Activated CD4-positive, alpha-beta T cell treated with anti-CD3 and anti-CD28 coated beads for 36 hours (primary cell): ENCODE measurements around the gene ADGRD1. TPM values are rescaled to one million over a fixed set of nuclear protein-coding genes. Genes with fewer than 3 reads are reported as not detected.

Source experiments
- ATAC-seq: fragments of 200-7000 bp; cut with Tn5 transposase; one replicate; pipeline ENCODE4 v1.10.0; 2021; ENCODE audit warnings: mild to moderate bottlenecking, moderate library complexity
- CTCF ChIA-PET: fragments of 350-600 bp; sonication (Branson Sonifier 250); formaldehyde crosslinking; loops from one replicate; lab custom pipeline; 2021; ENCODE audit warnings: antibody characterized with exemption; lab: Charles Lee
- POLR2A ChIA-PET: fragments of 350-600 bp; sonication (Branson Sonifier 250); formaldehyde crosslinking; loops from one replicate; lab custom pipeline; 2021; ENCODE audit warnings: antibody characterized with exemption, inconsistent platforms; lab: Charles Lee
- DNase-seq: peaks from one replicate; pipeline ENCODE4 v3.0.0-alpha.2; 2020
- H3K27ac Mint-ChIP-seq: one replicate; pipeline ENCODE4 v1.8.0; 2021; ENCODE audit warnings: mixed read lengths
- H3K27me3 Mint-ChIP-seq: one replicate; pipeline ENCODE4 v1.8.0; 2021; ENCODE audit warnings: mixed read lengths
- H3K36me3 Mint-ChIP-seq: one replicate; pipeline ENCODE4 v1.8.0; 2021; ENCODE audit warnings: low read depth, mixed read lengths
- H3K4me1 Mint-ChIP-seq: one replicate; pipeline ENCODE4 v1.8.0; 2021; ENCODE audit warnings: mixed read lengths
- H3K4me3 Mint-ChIP-seq: one replicate; pipeline ENCODE4 v1.8.0; 2021; ENCODE audit warnings: mild to moderate bottlenecking, moderate library complexity, mixed read lengths
- H3K9me3 Mint-ChIP-seq: one replicate; pipeline ENCODE4 v1.8.0; 2021; ENCODE audit warnings: low read depth, mixed read lengths
- intact Hi-C, 2 experiments: fragments of 100-400 bp; cut with DNase I in 1 of 2; cut with micrococcal nuclease in 1 of 2; formaldehyde crosslinking; loops; one replicate each; pipeline versions ENCODE4 v1.14.2 to v1.15.1; 2022 to 2024; cut with DNase I, micrococcal nuclease
- total RNA-seq, 2 experiments: library from RNA; stranded (reverse); gene quantifications; one replicate each; pipeline ENCODE4 v1.2.3, GENCODE V29; 2021

The ADGRD1 gene
- total RNA-seq, 2 experiments from 2014 or later: 1.8 to 2.3 TPM

DNA sequence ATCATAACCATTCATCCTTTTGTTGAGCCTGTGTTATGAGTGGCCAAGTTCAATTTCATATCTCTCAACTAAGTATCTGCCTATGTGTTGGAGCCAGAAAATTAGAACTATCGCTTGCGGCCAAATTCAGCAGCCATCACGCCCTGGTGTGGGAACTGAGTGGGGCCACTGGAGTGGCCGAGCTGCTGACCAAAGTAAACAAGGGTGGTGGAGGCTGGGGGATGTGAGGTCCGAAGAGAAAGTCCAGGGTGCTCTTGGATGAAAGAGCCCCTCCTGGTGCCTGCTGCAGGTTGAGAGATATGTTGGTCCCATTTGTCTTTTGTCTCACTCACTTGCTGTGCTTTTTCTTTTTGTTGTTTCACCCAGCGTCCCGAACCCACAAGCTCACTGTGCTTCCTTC is 14.9 kb downstream of the ADGRD1 start:
- intact Hi-C loops: no loop called here
- Mint-ChIP-seq H3K36me3 (no peaks in the 10 kb centered on the region), H3K9me3 (no peaks in the 10 kb centered on the region), H3K4me1 (no peaks in the 10 kb centered on the region), H3K27ac (no peak overlapping the region), H3K27me3 (peaks cover 2% of the 10 kb centered on the region), H3K4me3 (no peak overlapping the region)
- POLR2A ChIA-PET: no interaction called here
- DNase-seq (no peak), ATAC-seq (no peak)
- CTCF ChIA-PET: no interaction called here

DNA sequence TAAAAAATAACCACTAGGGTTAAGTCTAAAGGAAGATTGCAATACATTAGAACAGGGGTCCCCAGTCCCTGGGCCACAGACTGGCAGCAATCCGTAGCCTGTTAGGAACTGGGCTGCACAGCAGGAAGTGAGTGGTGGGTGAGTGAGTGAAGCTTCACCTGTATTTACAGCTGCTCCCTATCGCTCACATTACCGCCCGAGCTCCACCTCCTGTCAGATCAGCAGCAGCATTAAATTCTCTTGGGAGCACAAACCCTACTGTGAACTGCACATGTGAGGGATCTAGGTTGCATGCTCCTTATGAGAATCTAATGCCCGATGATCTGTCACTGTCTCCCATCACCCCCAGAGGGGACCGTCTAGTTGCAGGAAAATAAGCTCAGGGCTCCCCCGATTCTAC is 15.5 kb downstream of the ADGRD1 start:
- CTCF ChIA-PET: no interaction called here
- intact Hi-C loops: no loop called here
- no peak overlapping the region for H3K4me3 Mint-ChIP-seq
- no peak for ATAC-seq
- H3K9me3 Mint-ChIP-seq: no peaks in the 10 kb centered on the region
- H3K27me3 Mint-ChIP-seq: peaks cover 2% of the 10 kb centered on the region
- H3K36me3 Mint-ChIP-seq: no peaks in the 10 kb centered on the region
- POLR2A ChIA-PET: no interaction called here
- H3K27ac Mint-ChIP-seq: no peak overlapping the region
- H3K4me1 Mint-ChIP-seq: no peaks in the 10 kb centered on the region
- no peak for DNase-seq

DNA sequence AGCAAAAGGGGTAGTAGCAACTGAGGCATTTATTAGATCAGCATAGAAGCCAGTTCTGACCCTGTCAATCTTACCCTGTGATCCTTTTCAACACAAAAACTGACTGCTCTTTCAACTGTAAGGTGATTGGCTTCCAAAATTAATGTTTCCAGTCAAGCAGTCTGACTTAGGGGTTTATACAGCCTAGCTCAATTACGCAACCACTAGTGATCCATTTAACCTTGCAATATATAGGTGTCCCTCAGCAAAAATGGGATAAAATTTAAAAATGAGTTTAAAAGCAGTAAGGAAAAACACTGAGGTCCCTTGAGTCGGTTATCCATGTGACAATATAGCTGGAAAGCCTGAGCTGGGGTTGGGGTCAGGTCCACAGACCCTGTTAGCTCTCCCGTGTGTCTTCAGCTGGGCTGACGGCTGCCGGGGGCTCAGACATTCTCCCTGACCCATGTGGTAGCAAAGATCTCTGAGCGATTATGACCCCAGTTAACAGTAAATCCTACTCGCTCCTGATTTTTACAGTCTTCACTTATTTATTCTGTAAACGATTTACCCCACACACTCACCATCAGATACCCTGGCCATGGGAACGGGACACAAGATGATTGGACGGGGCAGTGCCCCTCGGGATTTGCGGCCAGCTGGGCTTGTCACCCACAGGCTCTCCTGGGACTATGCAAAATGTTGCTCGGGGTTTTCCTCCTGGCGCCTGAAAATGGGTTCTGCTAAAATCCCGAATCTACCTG is 16.6 kb downstream of the ADGRD1 start:
- Mint-ChIP-seq H3K4me3 (no peak overlapping the region), H3K9me3 (no peaks in the 10 kb centered on the region), H3K27ac (no peak overlapping the region), H3K27me3 (no peaks in the 10 kb centered on the region), H3K36me3 (no peaks in the 10 kb centered on the region), H3K4me1 (no peaks in the 10 kb centered on the region)
- ATAC-seq (no peak), DNase-seq (no peak)
- POLR2A ChIA-PET: no interaction called here
- intact Hi-C loops: no loop called here
- CTCF ChIA-PET: interaction anchor here (0.6 kb wide), 1 partner anchor 421 kb away, joined by 3 read pairs; no protein-coding TSS in a partner anchor

DNA sequence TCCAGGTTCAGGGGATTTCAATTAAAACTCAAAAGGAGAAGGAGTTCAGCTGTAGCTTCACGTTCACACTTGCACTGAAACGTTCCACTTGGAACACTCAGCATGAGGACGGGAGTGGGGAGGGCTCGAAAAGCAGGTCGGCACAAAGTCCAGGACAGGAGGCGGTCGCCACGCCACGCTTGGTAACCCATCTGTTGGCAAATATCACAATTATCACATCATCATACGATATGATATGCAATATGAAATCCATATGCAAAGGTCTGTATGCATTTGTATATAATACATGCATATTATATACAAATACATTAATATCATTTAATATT is 17.2 kb downstream of the ADGRD1 start:
- no peaks in the 10 kb centered on the region for H3K27me3 Mint-ChIP-seq
- no peak overlapping the region for H3K4me3 Mint-ChIP-seq
- DNase-seq: no peak
- H3K4me1 Mint-ChIP-seq: no peaks in the 10 kb centered on the region
- ATAC-seq: no peak
- no peaks in the 10 kb centered on the region for H3K9me3 Mint-ChIP-seq
- H3K27ac Mint-ChIP-seq: no peak overlapping the region
- POLR2A ChIA-PET: no interaction called here
- intact Hi-C loops: no loop called here
- no peaks in the 10 kb centered on the region for H3K36me3 Mint-ChIP-seq
- CTCF ChIA-PET: no interaction called here

DNA sequence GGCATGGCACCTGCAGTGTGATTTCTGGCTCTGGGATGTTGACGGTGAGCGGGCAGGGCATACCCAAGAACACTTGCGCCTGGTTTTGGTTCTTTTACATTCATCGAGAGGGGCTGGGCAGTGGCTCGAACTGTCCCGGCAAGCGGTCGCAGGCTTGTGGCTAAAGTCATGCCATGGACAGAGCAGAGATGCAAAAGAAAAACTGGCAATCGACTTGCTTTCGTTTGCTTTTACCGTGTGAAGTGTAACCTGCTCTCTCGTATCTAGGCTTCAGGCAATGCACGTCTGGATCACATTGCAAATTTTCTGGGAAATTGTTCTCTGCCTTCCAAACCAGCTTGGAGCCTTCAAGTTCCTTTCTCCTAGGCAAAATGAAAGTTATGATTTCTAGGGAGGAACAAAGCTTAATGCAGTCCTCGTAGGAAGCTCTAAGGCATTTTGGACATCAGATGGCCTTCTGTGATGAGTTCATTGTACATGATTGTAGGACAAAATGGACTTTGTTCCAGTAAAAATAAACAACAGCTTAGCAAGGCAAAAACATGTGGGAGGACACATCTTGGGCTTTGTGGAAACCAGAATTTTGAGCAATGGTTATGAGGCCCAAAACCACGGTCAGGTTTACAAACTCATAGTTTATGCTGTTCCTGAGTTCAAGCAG is 18.3 kb downstream of the ADGRD1 start:
- ChIA-PET POLR2A (no interaction called here), CTCF (no interaction called here)
- H3K36me3 Mint-ChIP-seq: no peaks in the 10 kb centered on the region
- H3K9me3 Mint-ChIP-seq: no peaks in the 10 kb centered on the region
- no peak overlapping the region for H3K4me3 Mint-ChIP-seq
- no peak for ATAC-seq
- no peaks in the 10 kb centered on the region for H3K4me1 Mint-ChIP-seq
- H3K27me3 Mint-ChIP-seq: no peaks in the 10 kb centered on the region
- intact Hi-C loops: no loop called here
- no peak for DNase-seq
- H3K27ac Mint-ChIP-seq: no peak overlapping the region

DNA sequence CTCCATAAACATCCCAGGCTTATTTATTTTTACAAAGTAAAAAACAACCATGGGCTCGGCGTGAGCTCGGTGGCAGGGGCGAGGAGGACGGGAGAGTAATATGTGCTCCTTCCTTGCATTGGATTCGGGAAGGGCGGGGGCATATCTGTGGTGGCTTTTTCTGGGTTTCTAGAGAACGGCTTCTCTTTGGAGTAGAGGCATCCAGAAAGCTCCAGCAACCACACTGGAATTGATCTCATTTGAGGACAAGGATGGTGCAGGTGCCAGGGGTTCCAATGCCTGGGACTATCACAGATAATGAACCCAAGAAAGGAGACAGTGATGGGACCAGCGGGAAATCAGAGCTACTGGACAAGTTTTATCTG is 18.9 kb downstream of the ADGRD1 start:
- Mint-ChIP-seq H3K27ac (no peak overlapping the region), H3K4me3 (no peak overlapping the region), H3K36me3 (no peaks in the 10 kb centered on the region), H3K4me1 (no peaks in the 10 kb centered on the region), H3K27me3 (no peaks in the 10 kb centered on the region), H3K9me3 (no peaks in the 10 kb centered on the region)
- ATAC-seq (no peak), DNase-seq (no peak)
- POLR2A ChIA-PET: no interaction called here
- CTCF ChIA-PET: no interaction called here
- intact Hi-C loops: no loop called here

DNA sequence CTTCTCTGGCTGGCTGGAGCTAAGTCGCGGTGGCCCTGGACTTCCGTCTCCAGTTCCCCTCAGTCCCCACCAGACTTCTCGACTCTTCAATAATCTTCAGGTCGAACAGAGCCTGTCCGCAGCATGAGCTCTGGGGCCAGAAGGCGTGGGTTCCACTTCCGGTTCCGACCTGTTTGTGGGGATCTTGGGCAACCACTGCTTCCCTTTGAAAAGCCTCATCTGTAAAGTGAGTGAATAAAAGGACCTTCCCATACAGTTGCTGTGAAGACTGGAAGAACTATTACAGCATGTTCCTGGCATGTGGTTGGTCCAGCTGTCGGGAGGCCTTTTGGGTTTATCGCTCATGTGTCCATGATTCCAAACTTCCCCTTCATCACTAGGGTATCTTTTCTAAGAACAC is 19.4 kb downstream of the ADGRD1 start:
- intact Hi-C loops: no loop called here
- no peaks in the 10 kb centered on the region for H3K9me3 Mint-ChIP-seq
- H3K4me1 Mint-ChIP-seq: no peaks in the 10 kb centered on the region
- no peak overlapping the region for H3K27ac Mint-ChIP-seq
- ChIA-PET POLR2A (no interaction called here), CTCF (no interaction called here)
- no peak for DNase-seq
- H3K4me3 Mint-ChIP-seq: no peak overlapping the region
- no peaks in the 10 kb centered on the region for H3K27me3 Mint-ChIP-seq
- ATAC-seq: no peak
- no peaks in the 10 kb centered on the region for H3K36me3 Mint-ChIP-seq

DNA sequence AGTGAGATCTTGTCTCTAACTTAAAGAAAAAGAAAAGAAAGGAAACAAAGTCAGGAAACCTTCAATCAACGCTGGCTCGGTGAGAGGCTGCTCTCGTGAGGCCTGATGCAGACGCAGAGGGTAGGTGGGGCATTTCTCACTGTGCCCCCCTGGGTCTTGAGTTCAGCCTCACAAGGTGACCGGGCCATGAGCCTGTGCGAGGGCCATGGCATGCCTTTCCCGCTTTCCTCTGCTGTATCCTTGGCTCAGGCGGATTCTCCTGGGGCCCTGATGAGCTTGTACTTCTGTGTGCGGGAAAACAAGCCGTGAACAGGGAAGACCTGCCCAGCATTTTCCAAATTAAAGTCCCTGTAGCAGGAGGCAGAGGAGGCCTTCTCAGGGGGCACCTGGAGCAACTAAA is 20.2 kb downstream of the ADGRD1 start:
- ATAC-seq: no peak
- no peaks in the 10 kb centered on the region for H3K9me3 Mint-ChIP-seq
- H3K4me1 Mint-ChIP-seq: no peaks in the 10 kb centered on the region
- H3K27ac Mint-ChIP-seq: no peak overlapping the region
- POLR2A ChIA-PET: no interaction called here
- DNase-seq: no peak
- no peak overlapping the region for H3K4me3 Mint-ChIP-seq
- H3K36me3 Mint-ChIP-seq: no peaks in the 10 kb centered on the region
- no peaks in the 10 kb centered on the region for H3K27me3 Mint-ChIP-seq
- intact Hi-C loops: no loop called here
- CTCF ChIA-PET: no interaction called here

DNA sequence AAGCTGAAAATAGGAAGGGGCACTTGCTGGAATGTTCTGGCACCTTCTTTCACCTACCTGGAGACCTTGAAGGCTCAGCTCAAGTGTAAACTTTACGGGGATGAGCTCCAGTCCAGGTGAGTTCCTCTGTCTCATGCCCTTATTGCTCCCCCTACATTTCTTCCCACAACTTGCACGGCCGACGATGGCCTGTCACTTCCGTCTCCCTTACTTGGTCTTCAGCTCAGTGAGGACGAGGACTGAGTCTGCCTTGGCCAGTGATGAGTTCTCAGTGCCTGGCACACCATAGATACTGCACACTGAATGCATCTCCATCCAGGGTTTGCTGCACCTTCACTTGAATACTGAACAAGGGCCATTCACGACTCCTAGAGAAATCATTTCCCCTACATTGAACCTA is 21.4 kb downstream of the ADGRD1 start:
- intact Hi-C loops: no loop called here
- no peaks in the 10 kb centered on the region for H3K4me1 Mint-ChIP-seq
- no peaks in the 10 kb centered on the region for H3K9me3 Mint-ChIP-seq
- no peak overlapping the region for H3K4me3 Mint-ChIP-seq
- DNase-seq (no peak), ATAC-seq (no peak)
- H3K27ac Mint-ChIP-seq: no peak overlapping the region
- ChIA-PET POLR2A (no interaction called here), CTCF (no interaction called here)
- no peaks in the 10 kb centered on the region for H3K36me3 Mint-ChIP-seq
- H3K27me3 Mint-ChIP-seq: peaks cover 4% of the 10 kb centered on the region

DNA sequence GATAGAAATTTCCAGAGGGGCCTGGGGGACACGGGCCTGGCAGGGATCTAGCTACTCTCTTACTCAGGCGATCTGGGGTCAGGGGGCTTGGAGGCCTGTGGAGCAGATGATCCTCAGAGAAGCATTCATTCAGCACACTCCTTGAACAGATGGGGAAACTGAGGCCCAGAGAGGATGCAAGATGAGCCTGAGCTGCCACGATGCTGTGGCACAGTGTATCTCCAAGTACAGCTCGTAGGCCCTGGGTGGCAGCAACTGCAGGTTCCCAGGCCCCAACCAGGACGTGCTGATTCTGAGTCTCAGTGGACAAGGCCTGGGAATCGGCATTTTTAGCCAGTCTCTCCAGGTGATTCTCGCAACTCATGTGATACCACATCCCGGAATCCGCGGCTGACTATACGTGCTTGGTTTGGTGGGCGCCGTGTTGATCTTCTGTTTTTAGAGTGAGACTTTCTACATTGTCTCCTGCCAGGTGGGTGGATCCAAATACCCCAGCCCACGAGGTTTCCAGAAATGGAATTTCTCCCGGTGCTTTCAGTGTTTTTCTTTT is 22.5 kb downstream of the ADGRD1 start:
- ChIA-PET CTCF (interaction anchor here (0.5 kb wide), 1 partner anchor 1485 kb away, joined by 3 read pairs; no protein-coding TSS in a partner anchor), POLR2A (no interaction called here)
- no peak overlapping the region for H3K4me3 Mint-ChIP-seq
- no peaks in the 10 kb centered on the region for H3K4me1 Mint-ChIP-seq
- DNase-seq (no peak), ATAC-seq (no peak)
- no peaks in the 10 kb centered on the region for H3K9me3 Mint-ChIP-seq
- no peaks in the 10 kb centered on the region for H3K36me3 Mint-ChIP-seq
- intact Hi-C loops: no loop called here
- no peak overlapping the region for H3K27ac Mint-ChIP-seq
- peaks cover 7% of the 10 kb centered on the region for H3K27me3 Mint-ChIP-seq

DNA sequence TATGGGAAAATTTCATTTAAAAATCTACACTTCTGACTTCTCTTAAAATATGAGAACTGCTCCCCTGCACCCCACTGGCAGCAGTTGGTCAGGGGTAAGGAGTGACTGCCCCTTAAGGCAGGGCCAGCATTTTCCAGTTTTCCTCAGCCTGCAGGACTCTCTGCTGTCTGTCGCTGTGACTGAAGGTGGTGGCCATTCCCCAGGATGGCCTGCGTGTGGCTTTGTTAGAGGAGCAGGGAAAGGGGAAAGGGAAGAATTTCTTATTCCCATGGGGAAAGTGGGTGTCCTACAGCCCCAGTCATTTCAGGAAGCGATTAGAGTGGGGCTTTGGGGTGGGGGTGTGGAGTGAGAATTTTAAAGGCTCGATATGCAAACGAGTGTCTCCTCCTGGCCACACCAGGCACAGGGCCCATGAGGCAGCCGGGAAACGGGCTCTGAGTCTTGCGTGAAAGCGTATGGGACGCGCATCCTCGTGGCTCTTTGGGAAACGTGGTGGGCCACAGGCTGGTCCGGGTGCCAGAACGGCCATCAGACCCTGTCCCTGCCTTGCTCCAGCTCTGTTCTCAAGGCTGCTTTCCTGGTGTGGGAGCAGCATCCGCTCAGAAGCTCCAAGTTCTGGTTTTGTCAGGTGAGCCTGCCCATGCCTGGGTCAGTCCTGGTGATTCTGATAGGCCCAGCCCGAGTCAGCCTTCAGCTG is 23.5 kb downstream of the ADGRD1 start:
- intact Hi-C loops: no loop called here
- ATAC-seq (no peak), DNase-seq (no peak)
- ChIA-PET CTCF (no interaction called here), POLR2A (no interaction called here)
- H3K27me3 Mint-ChIP-seq: peaks cover 8% of the 10 kb centered on the region
- H3K27ac Mint-ChIP-seq: no peak overlapping the region
- H3K9me3 Mint-ChIP-seq: no peaks in the 10 kb centered on the region
- no peaks in the 10 kb centered on the region for H3K36me3 Mint-ChIP-seq
- no peak overlapping the region for H3K4me3 Mint-ChIP-seq
- no peaks in the 10 kb centered on the region for H3K4me1 Mint-ChIP-seq

DNA sequence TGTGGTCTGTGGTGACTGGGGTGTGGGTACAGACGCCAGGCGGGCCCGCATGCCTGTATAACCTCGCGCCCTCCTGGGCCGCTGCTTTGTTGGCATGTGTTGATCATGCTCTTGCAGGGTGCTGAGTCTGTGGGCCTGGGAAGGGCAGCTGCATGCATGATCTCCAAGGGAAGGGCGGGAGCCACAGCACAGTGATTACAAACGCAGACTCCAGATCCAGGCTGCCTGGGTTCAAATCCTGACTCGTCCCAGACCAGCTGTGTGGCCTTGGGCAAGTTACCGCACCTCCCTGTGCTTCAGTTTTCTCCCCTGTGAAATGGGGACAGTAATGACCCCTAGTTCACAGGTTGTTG is 24.0 kb downstream of the ADGRD1 start:
- Mint-ChIP-seq H3K4me1 (no peaks in the 10 kb centered on the region), H3K27me3 (peaks cover 11% of the 10 kb centered on the region), H3K36me3 (no peaks in the 10 kb centered on the region), H3K4me3 (no peak overlapping the region), H3K27ac (no peak overlapping the region), H3K9me3 (no peaks in the 10 kb centered on the region)
- ATAC-seq (no peak), DNase-seq (no peak)
- ChIA-PET POLR2A (no interaction called here), CTCF (no interaction called here)
- intact Hi-C loops: no loop called here
